Measurements from ENCODE around the gene CCDC187. TPM values are rescaled to one million over a fixed set of nuclear protein-coding genes. Genes with fewer than 3 reads are reported as not detected.

CCDC187 gene
- total RNA-seq, 1 experiment from 2014 or later, result 0.11 TPM

DNA sequence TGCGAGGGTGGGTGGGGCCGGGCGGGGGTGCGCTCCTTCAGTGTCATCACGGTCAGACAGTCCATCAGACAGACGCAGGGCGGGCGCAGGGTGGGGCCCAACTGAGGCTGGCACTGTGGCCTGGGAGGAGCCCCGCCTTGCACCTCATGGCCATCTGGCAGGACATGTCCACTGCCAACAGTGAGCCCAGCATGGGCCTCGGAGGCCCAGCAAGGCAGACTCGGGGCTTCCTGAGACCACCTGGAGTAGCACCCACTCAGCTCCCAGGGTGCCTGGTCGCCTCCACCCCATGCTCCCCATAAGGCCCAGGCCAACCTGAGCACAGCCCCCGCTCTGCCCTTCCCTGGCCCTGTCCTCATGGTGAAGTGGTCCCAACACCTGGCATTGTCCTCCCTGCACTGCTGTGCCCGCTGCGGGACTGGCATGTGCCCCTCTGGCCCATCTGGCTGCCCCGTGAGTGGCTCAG is 14.9 kb upstream of the CCDC187 start:
- H3K4me3 ChIP-seq (ENCODE audit: low read depth, low read length), result no peak overlapping the region
- H3K4me1 ChIP-seq, result peaks cover 7% of the 10 kb centered on the region; the same call in 1 of the 2 replicates
- no peaks in the 10 kb centered on the region for H3K36me3 ChIP-seq (ENCODE audit: control insufficient read depth, insufficient read depth, low read length)
- peaks cover 16% of the 10 kb centered on the region for H3K9me3 ChIP-seq
- H3K27me3 Mint-ChIP-seq (ENCODE audit: insufficient read depth, unreplicated experiment), result no peaks in the 10 kb centered on the region
- CTCF ChIA-PET, result interaction anchor here (0.5 kb wide), 1 partner anchor 45 kb away, joined by 3 read pairs; the partner anchor contains the start of gene DNLZ
- peaks cover 12% of the 10 kb centered on the region for H3K36me3 Mint-ChIP-seq (ENCODE audit: insufficient read depth, unreplicated experiment)
- TF ChIP-seq, protein P1, sequence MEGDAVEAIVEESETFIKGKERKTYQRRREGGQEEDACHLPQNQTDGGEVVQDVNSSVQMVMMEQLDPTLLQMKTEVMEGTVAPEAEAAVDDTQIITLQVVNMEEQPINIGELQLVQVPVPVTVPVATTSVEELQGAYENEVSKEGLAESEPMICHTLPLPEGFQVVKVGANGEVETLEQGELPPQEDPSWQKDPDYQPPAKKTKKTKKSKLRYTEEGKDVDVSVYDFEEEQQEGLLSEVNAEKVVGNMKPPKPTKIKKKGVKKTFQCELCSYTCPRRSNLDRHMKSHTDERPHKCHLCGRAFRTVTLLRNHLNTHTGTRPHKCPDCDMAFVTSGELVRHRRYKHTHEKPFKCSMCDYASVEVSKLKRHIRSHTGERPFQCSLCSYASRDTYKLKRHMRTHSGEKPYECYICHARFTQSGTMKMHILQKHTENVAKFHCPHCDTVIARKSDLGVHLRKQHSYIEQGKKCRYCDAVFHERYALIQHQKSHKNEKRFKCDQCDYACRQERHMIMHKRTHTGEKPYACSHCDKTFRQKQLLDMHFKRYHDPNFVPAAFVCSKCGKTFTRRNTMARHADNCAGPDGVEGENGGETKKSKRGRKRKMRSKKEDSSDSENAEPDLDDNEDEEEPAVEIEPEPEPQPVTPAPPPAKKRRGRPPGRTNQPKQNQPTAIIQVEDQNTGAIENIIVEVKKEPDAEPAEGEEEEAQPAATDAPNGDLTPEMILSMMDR (IDR thresholded peaks at IDR 0.05; ENCODE audit: insufficient read depth in 1 of 2, low read depth in 1 of 2, low read length in 1 of 2, severe bottlenecking in 1 of 2, unreplicated experiment in 1 of 2), result no peak
- H3K27me3 ChIP-seq (replicated peaks; ENCODE audit: control insufficient read depth, insufficient read depth, low read length), result no peaks in the 10 kb centered on the region
- intact Hi-C loops (cut with micrococcal nuclease; ENCODE audit: unreplicated experiment), result no loop called here
- no TSS peak for BruUV-seq (replicated peaks)
- DNase-seq, result no peak
- H3K4me1 Mint-ChIP-seq (ENCODE audit: low read depth, unreplicated experiment), result no peaks in the 10 kb centered on the region
- no peak overlapping the region for H3K27ac Mint-ChIP-seq (ENCODE audit: unreplicated experiment)
- POLR2A ChIA-PET, result no interaction called here
- H3K9me3 Mint-ChIP-seq (ENCODE audit: unreplicated experiment), result peaks cover 24% of the 10 kb centered on the region
- no peak overlapping the region for H3K4me3 Mint-ChIP-seq (ENCODE audit: unreplicated experiment)

DNA sequence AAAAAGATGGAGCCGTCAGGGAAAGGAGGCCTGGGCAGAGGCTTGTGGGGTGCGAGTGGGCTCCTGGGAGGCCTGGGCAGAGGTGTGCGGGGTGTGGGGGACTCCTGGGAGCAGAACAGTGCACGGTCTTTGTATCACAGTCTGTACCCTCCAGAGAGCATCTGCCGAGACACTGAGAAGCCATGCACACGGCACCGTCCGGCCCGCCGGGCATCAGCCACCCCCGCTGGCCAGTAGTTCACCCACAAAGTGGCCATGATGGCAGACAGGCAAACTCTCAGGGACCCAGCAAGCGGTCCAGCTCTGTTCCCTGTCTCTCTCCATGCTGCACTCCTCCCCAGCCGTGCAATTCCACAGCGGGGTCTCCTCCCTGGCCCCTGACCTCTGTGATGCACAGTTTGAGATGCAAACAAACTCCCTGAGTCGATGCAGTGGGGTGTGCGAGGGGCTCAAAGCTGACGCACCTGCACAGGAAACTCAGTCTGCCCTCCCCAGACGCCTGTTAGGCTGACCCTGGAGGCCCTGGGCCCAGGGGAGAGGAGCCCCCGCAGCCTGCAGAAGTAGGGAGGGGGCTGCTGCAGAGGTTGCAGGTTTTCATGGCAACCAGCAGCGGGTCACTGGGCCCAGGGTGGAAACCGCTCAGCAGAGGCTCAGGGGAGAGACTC is 14.3 kb upstream of the CCDC187 start:
- POLR2A ChIA-PET, result no interaction called here
- peaks cover 12% of the 10 kb centered on the region for H3K36me3 Mint-ChIP-seq (ENCODE audit: insufficient read depth, unreplicated experiment)
- peaks cover 16% of the 10 kb centered on the region for H3K9me3 ChIP-seq
- peaks cover 24% of the 10 kb centered on the region for H3K9me3 Mint-ChIP-seq (ENCODE audit: unreplicated experiment)
- H3K4me1 Mint-ChIP-seq (ENCODE audit: low read depth, unreplicated experiment), result no peaks in the 10 kb centered on the region
- H3K27me3 ChIP-seq (replicated peaks; ENCODE audit: control insufficient read depth, insufficient read depth, low read length), result no peaks in the 10 kb centered on the region
- H3K4me1 ChIP-seq, result 0 out of 2 replicates have a peak, but pooled peaks cover 1% of the 10 kb centered on the region
- TF ChIP-seq, protein P1 (IDR thresholded peaks at IDR 0.05; ENCODE audit: insufficient read depth in 1 of 2, low read depth in 1 of 2, low read length in 1 of 2, severe bottlenecking in 1 of 2, unreplicated experiment in 1 of 2), result no peak
- CTCF ChIA-PET, result no interaction called here
- no TSS peak for BruUV-seq (replicated peaks)
- H3K27ac Mint-ChIP-seq (ENCODE audit: unreplicated experiment), result no peak overlapping the region
- H3K4me3 ChIP-seq (ENCODE audit: low read depth, low read length), result no peak overlapping the region
- no peaks in the 10 kb centered on the region for H3K36me3 ChIP-seq (ENCODE audit: control insufficient read depth, insufficient read depth, low read length)
- H3K27me3 Mint-ChIP-seq (ENCODE audit: insufficient read depth, unreplicated experiment), result no peaks in the 10 kb centered on the region
- DNase-seq, result no peak
- H3K4me3 Mint-ChIP-seq (ENCODE audit: unreplicated experiment), result no peak overlapping the region
- intact Hi-C loops (cut with micrococcal nuclease; ENCODE audit: unreplicated experiment), result no loop called here

DNA sequence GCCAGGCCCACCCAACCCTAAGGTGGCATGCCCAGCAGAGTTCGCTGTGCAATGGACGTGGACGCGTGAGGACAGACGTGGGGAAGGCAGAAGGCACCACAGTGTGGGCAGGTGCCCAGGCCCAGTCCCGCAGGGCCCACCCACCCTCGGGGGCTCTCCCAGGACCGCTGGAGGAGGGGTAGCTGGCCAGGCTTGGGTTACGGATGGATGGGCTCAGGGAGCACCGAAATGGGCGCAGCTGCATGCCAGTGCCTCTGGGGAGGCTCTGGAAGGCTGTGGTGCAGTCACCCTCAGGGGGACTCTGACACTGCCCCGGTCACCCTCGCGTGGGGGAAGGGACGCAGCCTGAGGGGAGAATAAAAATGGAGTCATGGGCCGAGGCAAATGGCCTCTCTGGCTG is 13.8 kb upstream of the CCDC187 start:
- no TSS peak for BruUV-seq (replicated peaks)
- intact Hi-C loops (cut with micrococcal nuclease; ENCODE audit: unreplicated experiment), result no loop called here
- CTCF ChIA-PET, result no interaction called here
- H3K9me3 ChIP-seq, result peaks cover 16% of the 10 kb centered on the region
- no peak for DNase-seq
- no peak overlapping the region for H3K4me3 Mint-ChIP-seq (ENCODE audit: unreplicated experiment)
- peaks cover 24% of the 10 kb centered on the region for H3K9me3 Mint-ChIP-seq (ENCODE audit: unreplicated experiment)
- H3K4me1 ChIP-seq, result no peaks in the 10 kb centered on the region
- TF ChIP-seq, protein P1 (IDR thresholded peaks at IDR 0.05; ENCODE audit: insufficient read depth in 1 of 2, low read depth in 1 of 2, low read length in 1 of 2, severe bottlenecking in 1 of 2, unreplicated experiment in 1 of 2), result no peak
- H3K4me3 ChIP-seq (ENCODE audit: low read depth, low read length), result no peak overlapping the region
- POLR2A ChIA-PET, result no interaction called here
- H3K27me3 ChIP-seq (replicated peaks; ENCODE audit: control insufficient read depth, insufficient read depth, low read length), result no peaks in the 10 kb centered on the region
- no peaks in the 10 kb centered on the region for H3K4me1 Mint-ChIP-seq (ENCODE audit: low read depth, unreplicated experiment)
- no peaks in the 10 kb centered on the region for H3K36me3 ChIP-seq (ENCODE audit: control insufficient read depth, insufficient read depth, low read length)
- H3K27me3 Mint-ChIP-seq (ENCODE audit: insufficient read depth, unreplicated experiment), result no peaks in the 10 kb centered on the region
- H3K27ac Mint-ChIP-seq (ENCODE audit: unreplicated experiment), result no peak overlapping the region
- peaks cover 12% of the 10 kb centered on the region for H3K36me3 Mint-ChIP-seq (ENCODE audit: insufficient read depth, unreplicated experiment)
